ENCODE measurements around the gene RAP2C.

GRCh38 chrX:132227383-132228112 lies 8.3 kb upstream of the RAP2C start:
- TF ChIP-seq CTCF (IDR thresholded peaks at IDR 0.05) (no peak), POLR2A (IDR thresholded peaks at IDR 0.05) (no peak)

All from stomach (tissue), 4 donors.